ENCODE measurements around the gene MNT. TPM values are rescaled to one million over a fixed set of nuclear protein-coding genes. Genes with fewer than 3 reads are reported as not detected.

MNT gene
- total and polyA plus RNA-seq, 2 of the 8 experiments (the other 6 are each of a cell fraction or from before 2014, with no cell fraction given), result 5.0 to 17.3 TPM

- Histone ChIP-seq H3K4me2 (ENCODE audit: insufficient read depth in 1 of 2, low read depth in 2 of 2, low read length in 2 of 2) (no peak overlapping the region), H3K23me2 (ENCODE audit: low read depth, low read length) (no peaks in the 10 kb centered on the region), H2AK5ac (ENCODE audit: low read depth, low read length) (no peak overlapping the region), H2AFZ (ENCODE audit: low read length) (no peak overlapping the region), H4K91ac (replicated peaks; ENCODE audit: insufficient read length, low read length) (no peak overlapping the region), H4K8ac (ENCODE audit: extremely low read depth, insufficient read depth, low read length) (0 out of 2 replicates have a peak overlapping the region, but pooled peaks have one; percentile 57), H4K5ac (ENCODE audit: insufficient read length, low read depth, low read length) (no peak overlapping the region), H2BK5ac (ENCODE audit: low read depth, low read length) (no peak overlapping the region), H3K4me1 (replicated peaks in 1 of 4; ENCODE audit: control insufficient read depth in 3 of 4, insufficient read depth in 4 of 4, low read length in 3 of 4) (peaks cover 0 to 12% (median 5%) of the 10 kb centered on the region in 4 experiments; a peak in 3 of 7 replicates), H3K27me3 (replicated peaks in 1 of 4; ENCODE audit: control insufficient read depth in 3 of 4, extremely low read depth in 1 of 4, insufficient read depth in 3 of 4, low read length in 3 of 4) (no peaks in the 10 kb centered on the region), H3K56ac (replicated peaks; ENCODE audit: insufficient read length, low read depth, low read length) (no peak overlapping the region), H3K4ac (replicated peaks; ENCODE audit: insufficient read length, low read depth, low read length) (no peak overlapping the region), H3K79me2 (ENCODE audit: control insufficient read depth in 1 of 2, insufficient read depth in 2 of 2, low read length in 2 of 2) (no peaks in the 10 kb centered on the region), H3K23ac (ENCODE audit: insufficient read length) (no peak overlapping the region), H3K79me1 (ENCODE audit: low read depth, low read length) (no peaks in the 10 kb centered on the region), H2BK12ac (ENCODE audit: low read depth, low read length) (no peak overlapping the region), H2BK120ac (replicated peaks; ENCODE audit: low read depth, low read length) (no peak overlapping the region), H3K18ac (ENCODE audit: extremely low read depth, low read length) (no peak overlapping the region), H3K4me3 (ENCODE audit: extremely low read depth in 1 of 4, insufficient read depth in 2 of 4, low read depth in 3 of 4, low read length in 4 of 4) (no peak overlapping the region), H3K14ac (ENCODE audit: insufficient read length) (no peak overlapping the region), H3K27ac (ENCODE audit: low read depth, low read length) (no peak overlapping the region), H3K9ac (replicated peaks in 1 of 4; ENCODE audit: extremely low read depth in 1 of 4, low read depth in 3 of 4, low read length in 3 of 4) (no peak overlapping the region), H3K9me3 (ENCODE audit: insufficient read depth in 2 of 2, low read depth in 1 of 2, low read length in 1 of 2) (no peaks in the 10 kb centered on the region), H3K36me3 (ENCODE audit: control insufficient read depth in 2 of 4, insufficient read depth in 4 of 4, low read length in 3 of 4) (peaks cover 2 to 13% (median 7%) of the 10 kb centered on the region in 4 experiments; a peak in 5 of 8 replicates), H2BK15ac (ENCODE audit: low read length) (no peak overlapping the region), H2BK20ac (ENCODE audit: low read length) (no peak overlapping the region), H4K20me1 (replicated peaks in 1 of 2; ENCODE audit: control insufficient read depth in 1 of 2, insufficient read depth in 2 of 2, low read length in 2 of 2) (peaks cover 2 to 3% of the 10 kb centered on the region in 2 experiments)
- ChIA-PET CTCF (ENCODE audit: partially characterized antibody) (interaction anchor here (1.2 to 13.4 kb wide), 3 partner anchors 11 to 44 kb away, joined by 3 to 209 read pairs (median 42); no protein-coding TSS in a partner anchor), POLR2A (ENCODE audit: partially characterized antibody) (interaction anchor here (1.4 to 2.3 kb wide), 2 partner anchors 10 to 28 kb away, joined by 4 to 12 read pairs; no protein-coding TSS in a partner anchor)
- no peak for DNase-seq (ENCODE audit: low read depth in 1 of 2, low spot score in 2 of 2)
- 98% methylated on average over 20 of the region's 26 CpGs; no CpG with 5 or more reads in 1 of the 2 experiments for WGBS, 2 experiments (ENCODE audit: extremely low coverage in 1 of 2, insufficient coverage in 1 of 2, insufficient read length in 1 of 2, insufficient replicate concordance in 2 of 2, low coverage in 1 of 2, low lambda C conversion rate in 2 of 2, missing lambda C conversion rate in 1 of 2)
- no peak for FAIRE-seq
Observed at GRCh38 chr17:2372180-2372579, 28.7 kb downstream of the MNT start.
